Measurements from ENCODE around the gene NAPA. TPM values are rescaled to one million over a fixed set of nuclear protein-coding genes. Genes with fewer than 3 reads are reported as not detected.

NAPA gene
- total and polyA plus RNA-seq, 8 donors, result 46.1 to 170 (median 106) TPM

DNA sequence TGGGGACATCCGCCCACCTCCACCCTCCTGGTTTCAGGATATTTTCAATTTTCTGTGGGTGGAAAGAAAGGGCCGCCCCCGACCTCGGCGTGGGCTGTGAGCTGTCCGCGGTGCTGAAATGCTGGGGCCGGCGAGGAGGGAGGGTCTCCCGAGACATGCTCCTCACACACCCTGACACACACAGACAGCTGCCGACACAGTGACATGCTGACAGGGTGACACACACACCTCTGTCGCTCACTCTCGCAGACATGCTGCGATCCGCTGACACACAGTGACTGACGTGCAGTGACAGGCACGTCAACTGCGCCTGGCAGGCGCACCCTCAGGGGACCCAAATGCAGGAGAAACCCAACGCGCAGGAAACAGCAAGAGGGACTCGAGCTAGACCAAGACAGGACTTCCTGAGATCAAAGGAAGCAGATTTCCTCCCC is 70.5 kb downstream of the NAPA start:
- TF ChIP-seq, protein P1, sequence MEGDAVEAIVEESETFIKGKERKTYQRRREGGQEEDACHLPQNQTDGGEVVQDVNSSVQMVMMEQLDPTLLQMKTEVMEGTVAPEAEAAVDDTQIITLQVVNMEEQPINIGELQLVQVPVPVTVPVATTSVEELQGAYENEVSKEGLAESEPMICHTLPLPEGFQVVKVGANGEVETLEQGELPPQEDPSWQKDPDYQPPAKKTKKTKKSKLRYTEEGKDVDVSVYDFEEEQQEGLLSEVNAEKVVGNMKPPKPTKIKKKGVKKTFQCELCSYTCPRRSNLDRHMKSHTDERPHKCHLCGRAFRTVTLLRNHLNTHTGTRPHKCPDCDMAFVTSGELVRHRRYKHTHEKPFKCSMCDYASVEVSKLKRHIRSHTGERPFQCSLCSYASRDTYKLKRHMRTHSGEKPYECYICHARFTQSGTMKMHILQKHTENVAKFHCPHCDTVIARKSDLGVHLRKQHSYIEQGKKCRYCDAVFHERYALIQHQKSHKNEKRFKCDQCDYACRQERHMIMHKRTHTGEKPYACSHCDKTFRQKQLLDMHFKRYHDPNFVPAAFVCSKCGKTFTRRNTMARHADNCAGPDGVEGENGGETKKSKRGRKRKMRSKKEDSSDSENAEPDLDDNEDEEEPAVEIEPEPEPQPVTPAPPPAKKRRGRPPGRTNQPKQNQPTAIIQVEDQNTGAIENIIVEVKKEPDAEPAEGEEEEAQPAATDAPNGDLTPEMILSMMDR (IDR thresholded peaks at IDR 0.05), result no peak
- TF ChIP-seq EP300 (IDR thresholded peaks at IDR 0.05), result no peak
- no peak for TF ChIP-seq POLR2AphosphoS5 (IDR thresholded peaks at IDR 0.05)
- TF ChIP-seq POLR2A (IDR thresholded peaks at IDR 0.05), result no peak
- Histone ChIP-seq H3K9me3 (peaks cover 0 to 8% (median 2%) of the 10 kb centered on the region in 4 donors), H3K36me3 (no peaks in the 10 kb centered on the region), H3K27ac (no peak overlapping the region), H3K4me3 (no peak overlapping the region), H3K4me1 (peaks cover 20 to 32% (median 24%) of the 10 kb centered on the region in 4 donors), H3K27me3 (peaks cover 21 to 90% (median 81%) of the 10 kb centered on the region in 3 donors)
- intact Hi-C loops (cut with DNase I; ENCODE audit: low total_unique reads), result no loop called here
- peak in 1 of 2 donors; percentile 36 for DNase-seq
- 19 to 33% (median 29%) methylated on average over 14 to 22 of the region's 22 CpGs for WGBS, 5 donors

DNA sequence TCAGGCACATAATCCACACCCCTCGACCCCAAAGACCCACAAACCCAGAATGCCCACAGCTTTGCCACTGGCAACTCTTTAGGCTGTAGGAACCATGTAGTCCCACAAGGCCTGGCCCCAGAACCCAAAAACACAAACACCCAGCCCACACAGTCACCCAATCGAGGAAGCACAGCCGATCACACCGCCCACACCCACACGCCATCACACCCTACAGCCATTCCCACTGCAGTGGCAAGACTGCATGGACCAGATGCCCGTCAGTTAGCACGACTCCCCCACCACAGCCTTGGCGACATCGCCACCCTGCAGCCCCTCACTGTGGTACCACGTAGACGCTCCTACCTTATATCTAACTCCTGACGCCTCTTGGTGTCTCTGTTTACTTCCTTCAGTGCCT is 71.5 kb downstream of the NAPA start:
- H3K36me3 ChIP-seq, result no peaks in the 10 kb centered on the region
- H3K27me3 ChIP-seq, result peaks cover 21 to 88% (median 74%) of the 10 kb centered on the region in 3 donors

DNA sequence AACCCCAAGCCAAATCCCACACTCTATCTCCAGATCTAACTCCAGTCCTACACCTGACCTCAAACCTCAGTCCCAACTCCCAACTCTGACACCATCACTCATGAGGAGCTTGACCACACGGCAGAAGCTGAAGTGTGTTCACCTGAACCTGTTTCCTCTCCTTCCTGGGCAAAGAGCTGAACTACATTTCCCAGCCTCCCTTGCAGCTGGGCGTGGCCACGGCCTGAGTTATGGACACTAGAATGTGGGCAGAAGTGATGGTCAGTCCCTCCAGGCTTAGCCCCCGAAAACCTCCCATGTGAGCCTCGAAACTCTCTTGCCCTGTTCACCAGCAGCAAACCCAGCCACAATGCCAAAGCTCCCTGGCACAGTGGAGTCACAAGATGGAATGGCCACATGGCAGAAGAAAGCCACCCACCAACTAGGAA is 76.1 kb downstream of the NAPA start:
- intact Hi-C loops (cut with DNase I; ENCODE audit: low total_unique reads), result loop anchor here (5.0 kb wide), 1 partner anchor 268 kb away; no protein-coding TSS in a partner anchor
- WGBS, 5 donors, result 19 to 29% (median 26%) methylated on average over 3 to 5 of the region's 5 CpGs

More for the DNA sequence above, 71.5 kb downstream of the NAPA start:
- DNase-seq, result no peak
- peaks cover 20 to 32% (median 24%) of the 10 kb centered on the region in 4 donors for H3K4me1 ChIP-seq
- TF ChIP-seq POLR2A (IDR thresholded peaks at IDR 0.05) (no peak), POLR2AphosphoS5 (IDR thresholded peaks at IDR 0.05) (no peak), EP300 (IDR thresholded peaks at IDR 0.05) (no peak)
- TF ChIP-seq, protein P1 (IDR thresholded peaks at IDR 0.05), result no peak
- H3K27ac ChIP-seq, result no peak overlapping the region
- no peak overlapping the region for H3K4me3 ChIP-seq
- intact Hi-C loops (cut with DNase I; ENCODE audit: low total_unique reads), result no loop called here
- 60 to 67% (median 65%) methylated on average over 12 of the region's 12 CpGs for WGBS, 5 donors
- H3K9me3 ChIP-seq, result peaks cover 0 to 8% (median 2%) of the 10 kb centered on the region in 4 donors

More for the DNA sequence above, 76.1 kb downstream of the NAPA start:
- peaks cover 0 to 7% (median 5%) of the 10 kb centered on the region in 4 donors for H3K4me1 ChIP-seq
- DNase-seq, result peak in 1 of 2 donors; percentile 36
- no peaks in the 10 kb centered on the region for H3K9me3 ChIP-seq
- H3K27ac ChIP-seq, result no peak overlapping the region
- H3K4me3 ChIP-seq, result no peak overlapping the region
- H3K27me3 ChIP-seq, result peaks cover 0 to 85% (median 42%) of the 10 kb centered on the region in 3 donors
- H3K36me3 ChIP-seq, result no peaks in the 10 kb centered on the region
- no peak for TF ChIP-seq POLR2A (IDR thresholded peaks at IDR 0.05)
- no peak for TF ChIP-seq POLR2AphosphoS5 (IDR thresholded peaks at IDR 0.05)
- TF ChIP-seq, protein P1 (IDR thresholded peaks at IDR 0.05), result no peak
- TF ChIP-seq EP300 (IDR thresholded peaks at IDR 0.05), result no peak

Other genes starting within 250 kb of the NAPA start
- 1 to 10 TPM in 4 of 5 donors, not detected in 1; 1.8 to 7.7 (median 4.5) TPM for gene INAFM1, start 240.2 kb downstream of the NAPA start, total RNA-seq
- gene INAFM1, start 240.2 kb downstream of the NAPA start, polyA plus RNA-seq, result 10 to 100 TPM; 14.1 to 48.0 (median 18.7) TPM
- 10 to 100 TPM in 1 of 5 donors, 1 to 10 TPM in 3, under 1 TPM in 1; 0.45 to 15.2 (median 1.9) TPM for gene C5AR1, start 205.2 kb downstream of the NAPA start, total RNA-seq
- gene C5AR1, start 205.2 kb downstream of the NAPA start, polyA plus RNA-seq, result 1 to 10 TPM; 2.3 to 7.2 (median 3.5) TPM
- 10 to 100 TPM in 1 of 5 donors, under 1 TPM in 2, not detected in 2; 0.73 to 11.1 (median 0.87) TPM for gene C5AR2, start 182.9 kb downstream of the NAPA start, total RNA-seq
- gene C5AR2, start 182.9 kb downstream of the NAPA start, polyA plus RNA-seq, result under 1 TPM; 0.13 to 0.93 (median 0.76) TPM
- gene DHX34, start 165.7 kb downstream of the NAPA start, total RNA-seq, result 10 to 100 TPM in 4 of 5 donors, 1 to 10 TPM in 1; 8.1 to 28.6 (median 13.4) TPM
- gene DHX34, start 165.7 kb downstream of the NAPA start, polyA plus RNA-seq, result 1 to 10 TPM; 6.9 to 9.7 (median 9.0) TPM
- gene MEIS3, start 95.5 kb downstream of the NAPA start, total RNA-seq, result 10 to 100 TPM in 3 of 5 donors, 1 to 10 TPM in 2; 3.1 to 18.2 (median 10.5) TPM
- gene MEIS3, start 95.5 kb downstream of the NAPA start, polyA plus RNA-seq, result 10 to 100 TPM; 11.9 to 16.7 (median 15.3) TPM
- 10 to 100 TPM in 1 of 5 donors, 1 to 10 TPM in 3, under 1 TPM in 1; 0.73 to 17.9 (median 6.4) TPM for gene SLC8A2, start 43.2 kb downstream of the NAPA start, total RNA-seq
- gene SLC8A2, start 43.2 kb downstream of the NAPA start, polyA plus RNA-seq, result under 1 TPM; 0.12 to 0.60 (median 0.46) TPM
- gene KPTN, start 30.8 kb downstream of the NAPA start, total RNA-seq, result 10 to 100 TPM in 3 of 5 donors, 1 to 10 TPM in 2; 3.2 to 28.0 (median 18.3) TPM
- gene KPTN, start 30.8 kb downstream of the NAPA start, polyA plus RNA-seq, result 10 to 100 TPM in 2 of 3 donors, 1 to 10 TPM in 1; 6.4 to 23.4 (median 21.5) TPM
- gene ZNF541, start 58.1 kb upstream of the NAPA start, total RNA-seq, result under 1 TPM in 1 of 5 donors, not detected in 4; 0.18 TPM
- gene ZNF541, start 58.1 kb upstream of the NAPA start, polyA plus RNA-seq, result under 1 TPM in 2 of 3 donors, not detected in 1; 0.08 to 0.19 TPM
- 10 to 100 TPM in 4 of 5 donors, 1 to 10 TPM in 1; 8.3 to 13.4 (median 11.9) TPM for gene BICRA, start 94.1 kb upstream of the NAPA start, total RNA-seq
- 1 to 10 TPM; 2.7 to 4.2 (median 2.9) TPM for gene BICRA, start 94.1 kb upstream of the NAPA start, polyA plus RNA-seq
- 100 to 1,000 TPM in 1 of 5 donors, 10 to 100 TPM in 4; 24.5 to 334 (median 36.2) TPM for gene EHD2, start 198.4 kb upstream of the NAPA start, total RNA-seq
- gene EHD2, start 198.4 kb upstream of the NAPA start, polyA plus RNA-seq, result 10 to 100 TPM; 38.6 to 45.1 (median 39.9) TPM
- 100 to 1,000 TPM; 110 to 784 (median 214) TPM for gene NOP53, start 230.5 kb upstream of the NAPA start, total RNA-seq
- gene NOP53, start 230.5 kb upstream of the NAPA start, polyA plus RNA-seq, result 100 to 1,000 TPM; 540 to 699 (median 547) TPM

Data from stomach (tissue), 9 donors.